Stromal cell of bone marrow (primary cell): ENCODE data around the gene NEURL3.
"Not testable (repeated sequence)": the region's sequence is repeated elsewhere in the genome, so short reads cannot be mapped to it uniquely, and the experiment has no call there.

Source experiments
- DNase-seq: peaks from one replicate; pipeline ENCODE4 v3.0.0-alpha.2; 2012; ENCODE audit warnings: low read depth

NEURL3 gene

GRCh38 chr2:96506016-96506906 is 1.1 kb upstream of the NEURL3 start:
- no peak for DNase-seq

- no peak for DNase-seq
Measured at GRCh38 chr2:96503637-96504243, 1.4 kb downstream of the NEURL3 start.

- DNase-seq: no peak
Measured at GRCh38 chr2:96502891-96503636, 2.1 kb downstream of the NEURL3 start.

- DNase-seq: no peak
Measured at GRCh38 chr2:96501886-96502810, 3.0 kb downstream of the NEURL3 start.

GRCh38 chr2:96501471-96501874 is 3.7 kb downstream of the NEURL3 start:
- DNase-seq: no peak

- DNase-seq: no peak
Measured at GRCh38 chr2:96500385-96501066, 4.6 kb downstream of the NEURL3 start.

GRCh38 chr2:96499061-96499960 is 5.8 kb downstream of the NEURL3 start:
- DNase-seq: no peak

- DNase-seq: not testable (repeated sequence)
Measured at GRCh38 chr2:96498611-96499010, 6.5 kb downstream of the NEURL3 start.

- DNase-seq: no peak
Measured at GRCh38 chr2:96498021-96498431, 7.1 kb downstream of the NEURL3 start.

- DNase-seq: no peak
Measured at GRCh38 chr2:96495982-96496629, 9.1 kb downstream of the NEURL3 start.

GRCh38 chr2:96494188-96494587 is 11.0 kb downstream of the NEURL3 start:
- DNase-seq: no peak

- DNase-seq: no peak
Measured at GRCh38 chr2:96493072-96493471, 12.1 kb downstream of the NEURL3 start.

GRCh38 chr2:96491860-96492497 is 13.2 kb downstream of the NEURL3 start:
- no peak for DNase-seq

GRCh38 chr2:96489663-96490062 is 15.5 kb downstream of the NEURL3 start:
- DNase-seq: no peak

- no peak for DNase-seq
Measured at GRCh38 chr2:96489261-96489660, 15.9 kb downstream of the NEURL3 start.

- DNase-seq: no peak
Measured at GRCh38 chr2:96486696-96487095, 18.5 kb downstream of the NEURL3 start.

GRCh38 chr2:96485751-96486651 is 19.2 kb downstream of the NEURL3 start:
- DNase-seq: peak; percentile 83

- no peak for DNase-seq
Measured at GRCh38 chr2:96485350-96485749, 19.8 kb downstream of the NEURL3 start.
